Neural crest cell (in vitro differentiated cells): Measurements from ENCODE around the gene DOCK1. TPM values are rescaled to one million over a fixed set of nuclear protein-coding genes. Genes with fewer than 3 reads are reported as not detected.

ENCODE experiments used
- DNase-seq: peaks from one replicate; pipeline ENCODE4 v3.0.0; 2021; ENCODE audit warnings: low read depth, mixed read lengths, low spot score
- H3K27ac Mint-ChIP-seq: one replicate; pipeline ENCODE4 v1.8.0; 2021; ENCODE audit warnings: mild to moderate bottlenecking, mixed read lengths; ENCODE audit not compliant: unreplicated experiment
- H3K27me3 Mint-ChIP-seq: 2 replicates; pipeline ENCODE4 v1.8.0; 2021; ENCODE audit warnings: low read depth, mild to moderate bottlenecking, mixed read lengths
- H3K36me3 Mint-ChIP-seq: 2 replicates; pipeline ENCODE4 v1.8.0; 2021; ENCODE audit warnings: low read depth, mild to moderate bottlenecking, mixed read lengths
- H3K4me1 Mint-ChIP-seq: 2 replicates; pipeline ENCODE4 v1.8.0; 2021; ENCODE audit warnings: mixed read lengths
- H3K4me3 Mint-ChIP-seq: one replicate; pipeline ENCODE4 v1.8.0; 2021; ENCODE audit warnings: mild to moderate bottlenecking, mixed read lengths
- H3K9me3 Mint-ChIP-seq: 2 replicates; pipeline ENCODE4 v1.8.0; 2021; ENCODE audit warnings: mixed read lengths
- CTCF ChIP-seq: fragments of 200-600 bp; sonication (generic); conservative IDR thresholded peaks from 2 replicates; pipeline ENCODE4 v1.5.0; 2021; ENCODE audit warnings: antibody characterized with exemption, mild to moderate bottlenecking
- total RNA-seq: library from RNA; stranded (reverse); gene quantifications from 2 replicates; pipeline ENCODE4 v1.2.1, GENCODE V29; 2021

The DOCK1 gene
- total RNA-seq, 1 donor from 2014 or later: 55.8 TPM

- no peak overlapping the region for H3K27ac Mint-ChIP-seq
- peaks cover 43% of the 10 kb centered on the region for H3K4me1 Mint-ChIP-seq
- no peak for TF ChIP-seq CTCF
- H3K4me3 Mint-ChIP-seq: no peak overlapping the region
- H3K9me3 Mint-ChIP-seq: no peaks in the 10 kb centered on the region
- DNase-seq: no peak
- H3K27me3 Mint-ChIP-seq: no peaks in the 10 kb centered on the region
- H3K36me3 Mint-ChIP-seq: peaks cover 21% of the 10 kb centered on the region
These were observed 74.1 kb downstream of the DOCK1 start for GRCh38 chr10:126979311-126979710.

GRCh38 chr10:126993208-126993607, 88.0 kb downstream of the DOCK1 start:
- H3K27me3 Mint-ChIP-seq: no peaks in the 10 kb centered on the region
- no peak overlapping the region for H3K27ac Mint-ChIP-seq
- TF ChIP-seq CTCF: no peak
- peaks cover 47% of the 10 kb centered on the region for H3K36me3 Mint-ChIP-seq
- H3K4me3 Mint-ChIP-seq: no peak overlapping the region
- DNase-seq: no peak
- no peaks in the 10 kb centered on the region for H3K4me1 Mint-ChIP-seq
- H3K9me3 Mint-ChIP-seq: peaks cover 2% of the 10 kb centered on the region

GRCh38 chr10:126997801-126998590, 92.8 kb downstream of the DOCK1 start:
- peaks cover 5% of the 10 kb centered on the region for H3K9me3 Mint-ChIP-seq
- H3K4me3 Mint-ChIP-seq: no peak overlapping the region
- DNase-seq: no peak
- no peaks in the 10 kb centered on the region for H3K4me1 Mint-ChIP-seq
- no peak for TF ChIP-seq CTCF
- no peaks in the 10 kb centered on the region for H3K27me3 Mint-ChIP-seq
- H3K36me3 Mint-ChIP-seq: peaks cover 57% of the 10 kb centered on the region
- H3K27ac Mint-ChIP-seq: no peak overlapping the region

GRCh38 chr10:127000598-127000997, 95.4 kb downstream of the DOCK1 start:
- Mint-ChIP-seq H3K4me1 (no peaks in the 10 kb centered on the region), H3K36me3 (peaks cover 43% of the 10 kb centered on the region), H3K9me3 (peaks cover 5% of the 10 kb centered on the region), H3K4me3 (no peak overlapping the region), H3K27me3 (no peaks in the 10 kb centered on the region), H3K27ac (no peak overlapping the region)
- no peak for DNase-seq
- no peak for TF ChIP-seq CTCF

GRCh38 chr10:127003032-127003685, 97.9 kb downstream of the DOCK1 start:
- H3K27me3 Mint-ChIP-seq: no peaks in the 10 kb centered on the region
- no peak overlapping the region for H3K27ac Mint-ChIP-seq
- H3K4me1 Mint-ChIP-seq: no peaks in the 10 kb centered on the region
- no peak overlapping the region for H3K4me3 Mint-ChIP-seq
- no peak for DNase-seq
- TF ChIP-seq CTCF: no peak
- H3K9me3 Mint-ChIP-seq: peaks cover 3% of the 10 kb centered on the region
- peaks cover 25% of the 10 kb centered on the region for H3K36me3 Mint-ChIP-seq
